ENCODE measurements around the gene PRPF6.

The PRPF6 gene

GRCh38 chr20:64052987-64053840 is 72.3 kb downstream of the PRPF6 start:
- H3F3A ChIP-seq (ENCODE audit: control insufficient read depth, insufficient read depth), result no peaks in the 10 kb centered on the region
- no peak overlapping the region for H3K27ac ChIP-seq (ENCODE audit: low read depth, low read length)
- no peaks in the 10 kb centered on the region for H4K20me1 ChIP-seq (ENCODE audit: control insufficient read depth, insufficient read depth, low read depth, low read length)
- no peaks in the 10 kb centered on the region for H3K36me3 ChIP-seq (ENCODE audit: control insufficient read depth, low read length)
- H3K9me2 ChIP-seq (replicated peaks; ENCODE audit: control insufficient read depth, low read length), result no peaks in the 10 kb centered on the region
- peaks cover 11% of the 10 kb centered on the region for H3K4me1 ChIP-seq (ENCODE audit: control insufficient read depth, low read length)
- no peak overlapping the region for H3K4me3 ChIP-seq (ENCODE audit: low read length)
- H3K79me2 ChIP-seq (ENCODE audit: control insufficient read depth, low read length), result no peaks in the 10 kb centered on the region
- no peak overlapping the region for H3K4me2 ChIP-seq (ENCODE audit: low read length)
- H3K27me3 ChIP-seq (ENCODE audit: control insufficient read depth, low read length), result peaks cover 54% of the 10 kb centered on the region
- no peak for TF ChIP-seq CTCF (IDR thresholded peaks at IDR 0.05; ENCODE audit: low read depth, low read length, poor library complexity, severe bottlenecking)
- H3K9me3 ChIP-seq (ENCODE audit: control insufficient read depth, insufficient read depth, low read length), result no peaks in the 10 kb centered on the region

- H3K27me3 ChIP-seq (ENCODE audit: control insufficient read depth, low read length), result peaks cover 54% of the 10 kb centered on the region
- H3F3A ChIP-seq (ENCODE audit: control insufficient read depth, insufficient read depth), result no peaks in the 10 kb centered on the region
- no peak overlapping the region for H3K4me2 ChIP-seq (ENCODE audit: low read length)
- no peaks in the 10 kb centered on the region for H3K9me2 ChIP-seq (replicated peaks; ENCODE audit: control insufficient read depth, low read length)
- no peak for TF ChIP-seq EZH2phosphoT487 (IDR thresholded peaks at IDR 0.05; ENCODE audit: borderline replicate concordance, low read length)
- TF ChIP-seq CTCF (IDR thresholded peaks at IDR 0.05; ENCODE audit: low read depth, low read length, poor library complexity, severe bottlenecking), result peak; percentile 37
- no peaks in the 10 kb centered on the region for H4K20me1 ChIP-seq (ENCODE audit: control insufficient read depth, insufficient read depth, low read depth, low read length)
- no peaks in the 10 kb centered on the region for H3K36me3 ChIP-seq (ENCODE audit: control insufficient read depth, low read length)
- H3K4me1 ChIP-seq (ENCODE audit: control insufficient read depth, low read length), result peaks cover 17% of the 10 kb centered on the region
- H3K9me3 ChIP-seq (ENCODE audit: control insufficient read depth, insufficient read depth, low read length), result no peaks in the 10 kb centered on the region
- H3K27ac ChIP-seq (ENCODE audit: low read depth, low read length), result no peak overlapping the region
- H3K4me3 ChIP-seq (ENCODE audit: low read length), result no peak overlapping the region
- no peaks in the 10 kb centered on the region for H3K79me2 ChIP-seq (ENCODE audit: control insufficient read depth, low read length)
Observed at GRCh38 chr20:64053841-64054661, 73.1 kb downstream of the PRPF6 start.

DNA sequence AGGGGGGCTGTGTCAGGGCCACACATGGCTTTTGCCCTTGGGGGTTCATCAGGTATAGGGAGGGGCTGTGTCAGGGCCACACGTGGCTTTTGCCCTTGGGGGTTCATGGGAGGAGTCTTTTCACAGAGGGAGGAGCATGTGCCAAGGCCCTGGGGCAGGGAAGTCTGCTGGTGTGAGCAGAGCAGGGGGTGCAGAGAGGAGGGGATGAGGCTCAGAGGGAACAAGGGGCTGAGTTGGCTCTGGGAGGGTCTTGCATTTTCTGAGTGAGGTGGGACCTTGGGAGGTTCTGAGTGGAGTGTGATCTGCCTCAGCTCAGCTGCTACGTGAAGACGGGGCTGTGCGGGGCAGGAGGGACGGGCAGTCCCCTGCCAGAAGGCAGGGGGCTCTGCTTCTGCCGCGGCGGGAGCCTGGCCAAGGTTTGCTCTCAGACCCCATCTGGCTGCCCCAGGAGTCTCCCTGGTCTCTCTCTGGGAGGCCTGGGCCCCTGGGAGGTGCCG is 74.5 kb downstream of the PRPF6 start:
- Histone ChIP-seq H3F3A (ENCODE audit: control insufficient read depth, insufficient read depth) (no peaks in the 10 kb centered on the region), H3K79me2 (ENCODE audit: control insufficient read depth, low read length) (no peaks in the 10 kb centered on the region), H3K9me3 (ENCODE audit: control insufficient read depth, insufficient read depth, low read length) (no peaks in the 10 kb centered on the region), H3K27ac (ENCODE audit: low read depth, low read length) (no peak overlapping the region), H3K27me3 (ENCODE audit: control insufficient read depth, low read length) (peaks cover 45% of the 10 kb centered on the region), H4K20me1 (ENCODE audit: control insufficient read depth, insufficient read depth, low read depth, low read length) (no peaks in the 10 kb centered on the region), H3K9me2 (replicated peaks; ENCODE audit: control insufficient read depth, low read length) (no peaks in the 10 kb centered on the region), H3K36me3 (ENCODE audit: control insufficient read depth, low read length) (no peaks in the 10 kb centered on the region), H3K4me1 (ENCODE audit: control insufficient read depth, low read length) (peaks cover 17% of the 10 kb centered on the region), H3K4me2 (ENCODE audit: low read length) (no peak overlapping the region), H3K4me3 (ENCODE audit: low read length) (no peak overlapping the region)
- TF ChIP-seq EZH2phosphoT487 (IDR thresholded peaks at IDR 0.05; ENCODE audit: borderline replicate concordance, low read length) (no peak), CTCF (IDR thresholded peaks at IDR 0.05; ENCODE audit: low read depth, low read length, poor library complexity, severe bottlenecking) (no peak)
